GM19035 (cell line): ENCODE data around the gene PGLYRP1.

Experiments used
- ATAC-seq: cut with Tn5 transposase; IDR thresholded peaks from one replicate; pipeline ENCODE4 v1.9.1; 2021; ENCODE audit not compliant: unreplicated experiment

Gene PGLYRP1

GRCh38 chr19:46033401-46033800 lies 10.5 kb upstream of the PGLYRP1 start:
- no peak for ATAC-seq

GRCh38 chr19:46032597-46033025 lies 9.8 kb upstream of the PGLYRP1 start:
- no peak for ATAC-seq

- ATAC-seq = no peak
These were observed 9.1 kb upstream of the PGLYRP1 start for GRCh38 chr19:46031781-46032596.

- no peak for ATAC-seq
These were observed 8.1 kb upstream of the PGLYRP1 start for GRCh38 chr19:46030812-46031550.

- no peak for ATAC-seq
These were observed 3.0 kb upstream of the PGLYRP1 start for GRCh38 chr19:46025835-46026234.

- ATAC-seq = no peak
These were observed 492 bp upstream of the PGLYRP1 start for GRCh38 chr19:46023311-46023779.

GRCh38 chr19:46022061-46022430 lies 807 bp downstream of the PGLYRP1 start:
- ATAC-seq = no peak

GRCh38 chr19:46021531-46022041 lies 1.3 kb downstream of the PGLYRP1 start:
- no peak for ATAC-seq

- no peak for ATAC-seq
These were observed 2.1 kb downstream of the PGLYRP1 start for GRCh38 chr19:46020819-46021125.

GRCh38 chr19:46019270-46019669 lies 3.6 kb downstream of the PGLYRP1 start:
- no peak for ATAC-seq

GRCh38 chr19:46018729-46019251 lies 4.1 kb downstream of the PGLYRP1 start:
- no peak for ATAC-seq

- ATAC-seq = no peak
These were observed 4.8 kb downstream of the PGLYRP1 start for GRCh38 chr19:46017874-46018675.

GRCh38 chr19:46017095-46017429 lies 5.8 kb downstream of the PGLYRP1 start:
- ATAC-seq = no peak

GRCh38 chr19:46016426-46017094 lies 6.3 kb downstream of the PGLYRP1 start:
- ATAC-seq = peak; percentile 57

GRCh38 chr19:46015687-46016425 lies 7.0 kb downstream of the PGLYRP1 start:
- ATAC-seq = peak; percentile 14

GRCh38 chr19:46014941-46015686 lies 7.7 kb downstream of the PGLYRP1 start:
- no peak for ATAC-seq

- no peak for ATAC-seq
These were observed 8.3 kb downstream of the PGLYRP1 start for GRCh38 chr19:46014534-46014933.

- ATAC-seq = no peak
These were observed 13.0 kb downstream of the PGLYRP1 start for GRCh38 chr19:46009530-46010510.
